ENCODE data around the gene PCDHA5.

The PCDHA5 gene

DNA sequence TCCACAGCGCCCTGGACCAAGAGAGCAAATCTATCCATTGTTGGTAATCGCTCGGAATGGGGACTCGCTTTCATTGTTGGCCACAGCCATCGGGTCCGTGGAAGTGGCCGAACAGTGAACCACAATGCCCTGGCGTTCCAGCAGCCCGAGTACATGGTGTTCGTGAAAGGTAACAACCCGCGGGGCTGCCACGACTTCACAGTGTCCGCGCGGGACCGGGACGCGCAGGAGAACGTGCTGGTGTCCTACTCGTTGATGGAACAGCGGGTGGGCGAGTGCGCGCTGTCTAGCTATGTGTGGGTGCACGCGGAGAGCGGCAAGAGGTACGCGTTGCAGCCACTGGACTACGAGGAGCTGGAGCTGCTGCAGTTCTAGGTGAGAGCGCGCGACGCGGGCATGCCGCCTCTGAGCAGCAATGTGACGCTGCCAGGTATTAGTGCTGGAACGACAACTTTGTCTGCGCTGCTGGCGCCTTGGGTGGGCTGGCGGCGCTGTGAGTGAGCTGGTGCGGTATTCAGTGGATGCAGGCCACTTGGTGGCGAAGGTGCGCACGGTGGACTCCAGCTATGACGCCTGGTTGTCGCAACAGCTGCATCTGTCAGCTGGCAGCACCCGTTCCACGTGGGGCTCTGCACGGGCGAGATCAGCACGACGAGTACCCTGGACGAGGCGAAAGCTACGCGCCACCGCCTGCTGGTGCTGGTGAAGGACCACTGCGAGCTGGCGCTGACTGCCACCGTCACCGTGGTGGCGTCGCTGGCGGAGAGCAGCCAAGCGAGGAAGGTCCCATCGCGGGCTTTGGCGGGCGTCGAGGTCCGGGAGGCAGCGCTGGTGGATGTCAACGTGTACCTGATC is 41.3 kb downstream of the PCDHA5 start:
- no peak for DNase-seq (ENCODE audit: low spot score)

GRCh38 chr5:140868721-140869554 is 47.5 kb downstream of the PCDHA5 start, which contains the start of gene PCDHA11:
Gene PCDHA11 (plus strand): TSS chr5:140868957. CDS start chr5:140869104, 147 bp downstream.
- peak; percentile 22 for DNase-seq (ENCODE audit: low spot score)

GRCh38 chr5:140869555-140869886 is 48.1 kb downstream of the PCDHA5 start:
- no peak for DNase-seq (ENCODE audit: low spot score)

DNA sequence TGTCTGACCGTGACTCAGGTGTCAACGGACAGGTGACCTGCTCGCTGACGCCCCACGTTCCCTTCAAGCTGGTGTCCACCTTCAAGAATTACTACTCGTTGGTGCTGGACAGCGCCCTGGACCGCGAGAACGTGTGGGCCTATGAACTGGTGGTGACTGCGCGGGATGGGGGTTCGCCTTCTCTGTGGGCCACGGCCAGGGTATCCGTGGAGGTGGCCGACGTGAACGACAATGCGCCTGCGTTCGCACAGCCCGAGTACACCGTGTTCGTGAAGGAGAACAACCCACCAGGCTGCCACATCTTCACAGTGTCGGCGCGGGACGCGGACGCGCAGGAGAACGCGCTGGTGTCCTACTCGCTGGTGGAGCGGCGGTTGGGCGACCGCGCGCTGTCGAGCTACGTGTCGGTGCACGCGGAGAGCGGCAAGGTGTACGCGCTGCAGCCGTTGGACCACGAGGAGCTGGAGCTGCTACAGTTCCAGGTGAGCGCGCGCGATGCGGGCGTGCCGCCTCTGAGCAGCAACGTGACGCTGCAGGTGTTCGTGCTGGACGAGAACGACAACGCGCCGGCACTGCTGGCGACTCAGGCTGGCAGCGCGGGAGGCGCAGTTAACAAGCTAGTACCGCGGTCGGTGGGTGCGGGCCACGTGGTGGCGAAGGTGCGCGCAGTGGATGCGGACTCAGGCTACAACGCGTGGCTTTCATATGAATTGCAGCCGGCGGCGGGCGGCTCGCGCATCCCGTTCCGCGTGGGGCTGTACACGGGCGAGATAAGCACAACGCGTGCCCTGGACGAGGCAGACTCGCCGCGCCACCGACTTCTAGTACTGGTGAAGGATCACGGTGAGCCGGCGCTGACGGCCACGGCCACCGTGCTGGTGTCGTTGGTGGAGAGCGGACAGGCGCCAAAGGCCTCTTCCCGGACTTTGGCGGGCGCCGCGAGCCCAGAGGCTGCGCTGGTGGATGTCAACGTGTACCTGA is 49.1 kb downstream of the PCDHA5 start:
- no peak for DNase-seq (ENCODE audit: low spot score)
